GM18498 (cell line): Measurements from ENCODE around the gene PLIN1.

Experiments used
- ATAC-seq: cut with Tn5 transposase; IDR thresholded peaks from one replicate; pipeline ENCODE4 v1.9.1; 2021; ENCODE audit warnings: mild to moderate bottlenecking, moderate library complexity; ENCODE audit not compliant: unreplicated experiment

PLIN1 gene

GRCh38 chr15:89672221-89673164, 6.7 kb downstream of the PLIN1 start:
- ATAC-seq = no peak

GRCh38 chr15:89671687-89672086, 7.5 kb downstream of the PLIN1 start:
- ATAC-seq = no peak

GRCh38 chr15:89670971-89671560, 8.1 kb downstream of the PLIN1 start:
- ATAC-seq = no peak

- no peak for ATAC-seq
These were observed 9.2 kb downstream of the PLIN1 start for GRCh38 chr15:89669941-89670340.

- no peak for ATAC-seq
These were observed 9.8 kb downstream of the PLIN1 start for GRCh38 chr15:89669309-89669865.

- no peak for ATAC-seq
These were observed 11.0 kb downstream of the PLIN1 start for GRCh38 chr15:89668171-89668570.

- no peak for ATAC-seq
These were observed 11.5 kb downstream of the PLIN1 start for GRCh38 chr15:89667706-89667960.

DNA sequence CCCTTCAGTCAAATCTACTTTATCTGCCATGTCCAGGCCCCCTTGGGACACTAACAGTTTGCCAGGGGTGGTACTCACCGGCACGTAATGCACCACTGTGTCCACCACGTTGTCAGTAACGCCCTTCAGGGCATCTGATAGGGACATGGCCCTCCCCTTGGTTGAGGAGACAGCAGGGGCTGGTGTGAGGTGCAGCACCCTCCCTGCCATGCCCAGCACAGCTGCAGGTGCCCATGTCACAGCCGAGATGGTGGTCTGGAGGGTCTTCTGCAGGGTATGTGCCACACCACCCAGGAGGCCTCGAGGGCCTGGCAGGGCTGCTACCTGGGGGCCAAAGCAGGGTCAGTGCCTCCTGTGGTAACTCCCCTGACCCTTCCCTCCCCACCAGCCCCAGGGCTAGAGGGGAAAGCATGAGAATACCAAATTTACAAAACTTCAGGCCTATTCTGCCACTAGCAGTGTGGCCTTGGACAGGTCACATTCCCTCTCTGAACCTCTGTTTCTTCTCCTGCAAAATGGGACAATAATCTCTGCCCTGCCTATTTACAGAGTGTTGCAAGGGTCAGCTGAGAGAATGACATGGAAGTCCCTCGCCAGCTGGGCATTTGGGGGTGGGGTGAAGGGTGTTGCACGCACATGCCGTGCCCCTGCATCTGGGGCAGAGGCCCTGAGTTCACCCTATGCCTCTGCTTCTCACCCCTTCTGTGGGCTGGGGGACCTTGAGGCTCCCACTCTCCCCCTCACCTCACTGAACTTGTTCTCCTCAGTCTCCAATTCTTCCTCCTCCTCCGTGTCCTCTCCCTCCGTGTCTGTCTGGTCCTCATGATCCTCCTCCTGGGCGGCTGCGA, 12.1 kb downstream of the PLIN1 start:
- ATAC-seq = no peak

DNA sequence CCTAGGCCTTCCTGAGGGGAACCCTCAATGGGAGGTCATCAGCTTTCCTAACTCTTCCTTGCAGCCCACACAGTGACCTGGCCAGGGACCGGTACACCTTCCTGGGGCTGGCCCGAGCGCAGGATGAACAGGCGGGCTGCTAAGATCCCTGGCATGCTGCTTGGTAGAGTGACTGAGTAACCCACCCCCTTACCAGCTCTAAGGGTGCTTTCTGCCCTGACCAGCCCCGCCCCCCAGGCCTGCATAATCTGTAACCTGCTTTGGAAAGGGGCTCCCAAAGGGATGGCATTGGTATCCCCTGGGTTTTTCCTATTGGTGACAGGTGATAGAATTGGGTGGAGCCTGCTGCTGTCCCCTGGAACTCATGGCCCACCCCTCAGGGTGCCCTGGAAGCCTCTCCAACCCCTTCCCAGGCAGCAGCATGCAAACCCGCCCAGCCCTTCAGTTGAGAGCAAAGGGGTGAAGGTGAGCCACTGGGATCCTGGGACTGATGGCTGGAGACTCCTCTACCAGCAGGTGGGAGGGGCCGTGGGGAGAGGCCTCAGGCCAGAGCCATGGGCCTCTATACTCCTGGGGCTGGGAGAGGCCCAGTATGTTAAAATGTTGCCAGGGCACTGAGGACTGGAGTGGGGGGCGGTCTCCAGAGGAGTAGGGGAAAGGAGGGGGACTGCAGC, 12.8 kb downstream of the PLIN1 start:
- ATAC-seq = no peak

DNA sequence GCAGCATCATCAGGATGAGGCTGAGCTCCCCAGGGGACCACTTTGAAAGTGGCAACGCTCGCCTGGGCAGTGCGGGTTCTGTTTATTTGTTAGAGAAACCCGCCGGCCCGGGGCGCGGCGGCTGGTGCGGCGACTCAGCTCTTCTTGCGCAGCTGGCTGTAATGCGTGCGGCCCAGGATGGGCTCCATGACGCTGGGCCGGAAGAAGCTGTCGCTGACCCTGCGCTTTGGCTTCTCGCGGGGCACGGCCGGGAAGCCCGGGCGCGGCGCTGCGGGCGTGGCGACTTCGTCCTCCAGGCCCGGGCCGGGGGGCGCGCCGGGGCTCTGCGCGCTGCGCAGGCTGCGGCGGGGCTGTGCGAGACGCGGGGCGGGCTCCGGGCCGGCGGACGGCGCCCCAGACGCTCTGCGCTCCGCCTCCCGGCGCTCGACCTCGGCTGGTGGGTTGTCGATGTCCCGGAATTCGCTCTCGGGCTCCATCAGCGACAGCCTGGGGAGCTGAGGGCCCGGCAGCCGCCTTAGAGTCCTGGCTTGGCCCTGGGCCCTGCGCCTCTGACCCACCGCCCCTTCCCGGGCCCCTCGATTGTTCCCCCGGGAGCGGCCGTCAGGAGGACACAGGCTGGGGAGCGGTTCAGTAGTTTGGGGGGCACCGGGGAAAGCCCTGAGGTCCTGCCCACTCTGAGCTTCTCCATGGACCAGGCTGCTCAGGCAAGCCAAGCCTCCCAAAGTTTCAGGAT, 13.6 kb downstream of the PLIN1 start:
- no peak for ATAC-seq

GRCh38 chr15:89664441-89665350, 14.5 kb downstream of the PLIN1 start:
- no peak for ATAC-seq

DNA sequence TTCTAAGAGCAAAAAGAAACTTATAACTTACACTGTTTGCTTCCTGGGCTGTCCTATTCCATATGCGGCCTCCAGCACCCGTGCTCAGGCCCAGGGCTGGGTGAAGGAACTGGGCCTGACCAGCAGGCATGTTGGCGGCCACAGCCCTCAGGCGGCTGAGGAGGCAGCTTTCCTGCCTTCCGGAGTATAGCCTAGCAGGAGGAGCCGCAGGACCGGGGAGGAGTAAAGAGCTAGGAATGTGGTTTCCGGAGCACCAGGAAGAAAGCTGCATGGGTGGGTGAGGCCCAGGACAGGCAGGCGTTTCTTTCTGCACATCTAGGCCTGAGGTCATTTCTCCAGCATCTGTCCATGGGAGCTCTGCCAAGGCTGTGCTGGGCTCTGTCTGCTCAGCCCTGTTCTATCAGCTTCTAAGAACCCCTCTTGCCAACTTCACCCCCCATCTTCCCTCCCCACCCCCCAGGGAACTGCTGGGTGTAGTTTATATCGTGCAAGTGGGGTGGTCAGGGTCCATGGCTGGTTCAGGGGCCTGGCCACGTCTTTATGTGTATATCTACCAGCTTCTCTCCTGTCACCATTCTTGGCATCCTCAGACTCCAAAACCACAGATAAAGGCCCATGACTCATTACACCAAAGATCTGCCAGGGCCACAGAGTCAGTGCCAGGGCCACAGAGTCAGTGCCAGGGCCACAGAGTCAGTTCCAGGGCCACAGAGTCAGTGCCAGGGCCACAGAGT, 16.1 kb downstream of the PLIN1 start:
- no peak for ATAC-seq

DNA sequence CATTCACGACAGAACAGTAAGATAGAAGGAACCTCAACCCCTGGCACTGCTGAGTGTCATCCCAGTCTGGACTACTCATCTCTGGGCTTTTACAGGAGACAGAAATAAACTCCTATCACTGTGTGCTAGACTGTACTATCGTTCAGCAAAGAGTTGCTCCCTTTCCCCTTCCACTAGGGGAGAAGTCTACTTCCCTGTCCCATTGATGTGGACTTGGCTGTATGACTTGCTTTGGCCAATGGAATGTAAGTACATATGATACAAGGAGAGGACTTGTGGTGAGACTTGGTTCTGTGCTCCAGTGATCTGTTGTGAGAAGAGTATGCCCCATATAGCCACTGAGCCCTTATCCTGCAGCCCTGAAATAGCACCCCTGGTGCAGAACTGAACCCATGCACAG, 18.6 kb downstream of the PLIN1 start:
- no peak for ATAC-seq

GRCh38 chr15:89659295-89659694, 19.9 kb downstream of the PLIN1 start:
- ATAC-seq = no peak

- ATAC-seq = no peak
These were observed 21.4 kb downstream of the PLIN1 start for GRCh38 chr15:89657686-89658200.

GRCh38 chr15:89656116-89656815, 22.9 kb downstream of the PLIN1 start:
- ATAC-seq = no peak
